ENCODE data around the gene SLC4A1. TPM values are rescaled to one million over a fixed set of nuclear protein-coding genes. Genes with fewer than 3 reads are reported as not detected.

The SLC4A1 gene
- total RNA-seq, 1 donor = not detected

- Histone ChIP-seq H3K9me3 (ENCODE audit: low read depth, low read length) (no peaks in the 10 kb centered on the region), H4K20me1 (ENCODE audit: insufficient read depth, low read length) (no peaks in the 10 kb centered on the region), H2AFZ (ENCODE audit: low read length) (no peak overlapping the region), H3K4me1 (ENCODE audit: insufficient read depth, low read length) (peaks cover 12% of the 10 kb centered on the region), H3K4me3 (ENCODE audit: insufficient read depth, low read length) (no peak overlapping the region), H3K4me2 (ENCODE audit: insufficient read depth, low read length) (no peak overlapping the region), H3K27me3 (ENCODE audit: insufficient read depth, low read length) (no peaks in the 10 kb centered on the region), H3K79me2 (ENCODE audit: insufficient read depth, low read length) (no peaks in the 10 kb centered on the region), H3K27ac (ENCODE audit: low read depth, low read length) (no peak overlapping the region), H3K36me3 (ENCODE audit: insufficient read depth, low read length) (no peaks in the 10 kb centered on the region)
- DNase-seq (ENCODE audit: insufficient read length, low spot score, missing footprints) = no peak
- no peak for TF ChIP-seq CTCF (IDR thresholded peaks at IDR 0.05; ENCODE audit: extremely low read depth, low read depth, low read length)
Measured at GRCh38 chr17:44284024-44284400, 16.1 kb upstream of the SLC4A1 start.

- no peaks in the 10 kb centered on the region for H3K36me3 ChIP-seq (ENCODE audit: insufficient read depth, low read length)
- no peaks in the 10 kb centered on the region for H3K27me3 ChIP-seq (ENCODE audit: insufficient read depth, low read length)
- no peak for DNase-seq (ENCODE audit: insufficient read length, low spot score, missing footprints)
- no peak for TF ChIP-seq CTCF (IDR thresholded peaks at IDR 0.05; ENCODE audit: extremely low read depth, low read depth, low read length)
- no peak overlapping the region for H2AFZ ChIP-seq (ENCODE audit: low read length)
- H3K4me2 ChIP-seq (ENCODE audit: insufficient read depth, low read length) = no peak overlapping the region
- no peaks in the 10 kb centered on the region for H3K9me3 ChIP-seq (ENCODE audit: low read depth, low read length)
- no peaks in the 10 kb centered on the region for H4K20me1 ChIP-seq (ENCODE audit: insufficient read depth, low read length)
- no peak overlapping the region for H3K27ac ChIP-seq (ENCODE audit: low read depth, low read length)
- peaks cover 12% of the 10 kb centered on the region for H3K4me1 ChIP-seq (ENCODE audit: insufficient read depth, low read length)
- no peaks in the 10 kb centered on the region for H3K79me2 ChIP-seq (ENCODE audit: insufficient read depth, low read length)
- no peak overlapping the region for H3K4me3 ChIP-seq (ENCODE audit: insufficient read depth, low read length)
Measured at GRCh38 chr17:44283344-44284023, 15.5 kb upstream of the SLC4A1 start.

GRCh38 chr17:44282264-44282663 is 14.3 kb upstream of the SLC4A1 start:
- DNase-seq (ENCODE audit: insufficient read length, low spot score, missing footprints) = no peak
- Histone ChIP-seq H3K36me3 (ENCODE audit: insufficient read depth, low read length) (no peaks in the 10 kb centered on the region), H3K4me1 (ENCODE audit: insufficient read depth, low read length) (peaks cover 12% of the 10 kb centered on the region), H3K4me3 (ENCODE audit: insufficient read depth, low read length) (no peak overlapping the region), H3K4me2 (ENCODE audit: insufficient read depth, low read length) (no peak overlapping the region), H3K79me2 (ENCODE audit: insufficient read depth, low read length) (no peaks in the 10 kb centered on the region), H2AFZ (ENCODE audit: low read length) (no peak overlapping the region), H3K27me3 (ENCODE audit: insufficient read depth, low read length) (no peaks in the 10 kb centered on the region), H3K9me3 (ENCODE audit: low read depth, low read length) (no peaks in the 10 kb centered on the region), H4K20me1 (ENCODE audit: insufficient read depth, low read length) (no peaks in the 10 kb centered on the region), H3K27ac (ENCODE audit: low read depth, low read length) (no peak overlapping the region)
- TF ChIP-seq CTCF (IDR thresholded peaks at IDR 0.05; ENCODE audit: extremely low read depth, low read depth, low read length) = no peak

GRCh38 chr17:44281570-44281969 is 13.6 kb upstream of the SLC4A1 start:
- Histone ChIP-seq H4K20me1 (ENCODE audit: insufficient read depth, low read length) (no peaks in the 10 kb centered on the region), H3K27me3 (ENCODE audit: insufficient read depth, low read length) (no peaks in the 10 kb centered on the region), H3K4me1 (ENCODE audit: insufficient read depth, low read length) (peaks cover 12% of the 10 kb centered on the region), H3K4me3 (ENCODE audit: insufficient read depth, low read length) (no peak overlapping the region), H3K79me2 (ENCODE audit: insufficient read depth, low read length) (no peaks in the 10 kb centered on the region), H2AFZ (ENCODE audit: low read length) (no peak overlapping the region), H3K4me2 (ENCODE audit: insufficient read depth, low read length) (no peak overlapping the region), H3K36me3 (ENCODE audit: insufficient read depth, low read length) (no peaks in the 10 kb centered on the region), H3K9me3 (ENCODE audit: low read depth, low read length) (no peaks in the 10 kb centered on the region), H3K27ac (ENCODE audit: low read depth, low read length) (no peak overlapping the region)
- DNase-seq (ENCODE audit: insufficient read length, low spot score, missing footprints) = no peak
- TF ChIP-seq CTCF (IDR thresholded peaks at IDR 0.05; ENCODE audit: extremely low read depth, low read depth, low read length) = no peak
